T47D (cell line): ENCODE data around the gene ARHGAP9.
"Not testable (repeated sequence)": the region's sequence is repeated elsewhere in the genome, so short reads cannot be mapped to it uniquely, and the experiment has no call there.

ENCODE experiments used
- DNase-seq, 2 experiments: peaks; one replicate each; pipeline versions ENCODE4 v3.0.0 to v3.0.0-alpha.2; 2011 to 2012; ENCODE audit warnings: low read depth in 1 of 2, low spot score in 1 of 2
- JUND ChIP-seq: IDR thresholded peaks from 2 replicates; pipeline ENCODE4 v1.6.1; 2012; ENCODE audit warnings: low read depth
- in situ Hi-C: cut with HindIII; loops from 2 replicates; pipeline ENCODE4 v1.10.0; 2016; ENCODE audit warnings: low sequenced_read_pairs, low pct_unique_long_range_greater_than_20kb

The ARHGAP9 gene

DNA sequence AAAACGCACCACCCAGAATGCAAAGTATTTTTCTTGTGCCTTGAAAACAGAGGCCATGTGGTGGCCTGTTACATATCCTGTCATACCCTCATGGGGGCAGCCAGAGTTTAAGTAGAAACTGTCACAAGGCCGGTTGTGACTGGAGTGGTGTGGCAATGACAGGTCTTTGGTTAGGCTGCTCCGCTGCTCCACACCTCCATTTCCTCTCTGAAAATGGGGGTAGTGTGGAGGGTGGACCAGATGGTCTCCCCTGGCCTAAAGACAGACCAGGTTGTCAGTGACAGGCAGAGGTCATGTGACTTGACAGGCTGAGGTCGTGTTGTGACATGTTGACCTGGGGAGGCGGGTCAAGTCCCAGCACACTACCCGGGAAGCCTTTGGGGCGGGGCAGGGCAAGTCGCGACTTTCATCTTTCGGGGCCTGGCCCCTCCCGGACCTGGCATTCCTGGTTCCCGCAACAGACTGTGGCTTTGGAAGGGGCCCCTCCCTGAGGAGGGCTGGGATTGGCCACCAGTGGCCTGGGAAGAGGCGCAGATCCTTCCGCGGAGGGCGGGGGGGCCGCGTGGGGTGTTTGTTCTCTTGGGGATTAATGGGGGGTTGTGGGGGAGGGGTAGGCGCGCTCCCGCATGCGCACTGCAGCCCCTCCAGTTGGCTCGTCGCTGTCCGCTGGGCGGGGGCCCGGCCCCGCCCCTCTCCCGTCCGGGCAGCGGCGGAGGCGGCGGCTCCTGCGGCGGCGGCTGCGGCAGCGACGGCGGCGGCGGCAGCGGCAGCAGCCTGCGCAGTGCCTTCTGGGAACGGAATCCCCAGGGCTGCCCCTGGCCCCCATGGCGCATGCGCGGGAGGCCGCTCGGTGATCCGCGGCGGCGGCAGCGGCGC is 42.6 kb upstream of the ARHGAP9 start, which contains the start of gene MBD6:
TSS of gene MBD6 (plus strand) at position 814 of the 876 bp plus-strand sequence. CDS start 1,480 bp downstream, outside the sequence.
- in situ Hi-C loops, result no loop called here
- TF ChIP-seq JUND, result no peak
- peak; percentile 95 to 98 for DNase-seq

DNA sequence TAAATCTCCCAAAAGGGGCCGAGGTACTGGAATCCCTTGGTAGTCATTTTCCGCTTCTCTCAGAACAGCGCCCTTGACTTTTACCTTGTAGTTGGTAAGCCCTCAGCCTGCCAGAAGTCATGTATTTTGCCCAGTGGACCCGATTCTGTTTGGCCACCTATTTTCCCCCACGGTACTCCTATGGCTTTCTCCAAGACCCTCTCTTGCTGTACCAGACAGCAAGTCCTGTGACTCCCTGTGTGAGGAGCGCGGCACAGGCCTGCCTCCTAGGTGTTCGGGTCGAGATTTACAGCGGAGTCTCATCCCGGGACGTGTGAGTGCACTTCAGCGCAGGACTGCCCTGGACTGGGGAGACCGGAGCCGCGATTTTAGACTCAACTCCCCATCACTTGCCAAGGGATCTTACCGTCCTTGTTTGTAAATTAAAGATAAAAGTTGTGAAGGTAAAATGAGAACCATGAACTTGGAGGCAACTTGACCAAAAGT is 41.9 kb upstream of the ARHGAP9 start:
- in situ Hi-C loops, result no loop called here
- peak; percentile 58 to 88 for DNase-seq
- no peak for TF ChIP-seq JUND

DNA sequence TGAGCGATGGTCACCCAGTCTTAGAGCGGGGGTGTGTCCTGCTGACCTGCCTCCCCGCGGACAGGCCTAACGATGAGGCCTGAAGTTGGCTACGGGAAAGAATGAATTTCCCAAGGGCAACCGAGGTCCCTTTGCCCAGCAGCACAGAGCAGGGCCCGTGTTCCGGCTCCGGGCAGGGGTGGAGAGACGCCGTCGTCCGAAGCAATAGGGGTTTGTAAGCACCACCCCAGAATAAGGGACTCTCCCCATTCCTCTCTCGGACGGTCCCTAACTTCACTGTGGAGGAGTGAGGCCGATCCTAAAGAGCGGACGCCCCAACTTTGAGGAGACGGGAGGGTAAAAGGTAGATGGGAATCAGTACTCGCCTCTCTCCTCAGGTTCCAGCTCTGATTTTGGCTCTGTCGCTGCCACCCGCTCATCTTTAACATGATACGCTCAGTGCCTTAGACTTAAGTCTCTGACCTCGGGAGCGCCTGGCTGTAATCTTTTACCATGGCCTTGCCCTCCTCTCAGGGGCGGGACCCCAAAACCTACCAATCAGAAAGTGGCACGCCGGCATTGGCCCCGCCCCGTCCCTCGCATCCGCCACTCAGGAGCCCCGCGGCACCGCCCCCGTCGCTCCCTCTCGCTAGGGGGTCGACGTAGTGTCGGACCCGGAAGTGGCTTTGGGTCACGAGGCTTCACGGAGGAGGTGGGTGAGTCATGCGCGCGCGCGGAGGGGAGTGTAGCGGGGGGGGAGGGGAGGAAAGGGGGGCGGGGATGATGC is 40.6 kb upstream of the ARHGAP9 start, which contains the start of gene DDIT3:
TSS of gene DDIT3 (minus strand) at position 462 of the 766 bp plus-strand sequence. CDS start 3,108 bp downstream, outside the sequence.
- peak; percentile 23; the same call in 1 of the 2 replicates for TF ChIP-seq JUND
- in situ Hi-C loops, result no loop called here
- DNase-seq, result peak; percentile 92 to 100

DNA sequence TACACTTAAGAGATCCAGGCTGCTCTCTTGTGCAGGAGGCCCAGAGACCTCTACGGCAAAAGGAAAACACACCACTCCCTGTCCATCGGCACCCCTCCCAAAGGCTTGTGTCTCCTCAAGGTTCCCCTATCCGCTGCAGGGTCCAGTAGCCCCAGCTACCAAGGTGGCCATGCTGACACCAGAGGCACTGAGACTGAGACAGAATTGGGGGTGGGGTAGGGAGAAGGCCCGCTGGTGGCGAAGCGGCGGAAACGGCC is 40.1 kb upstream of the ARHGAP9 start:
- in situ Hi-C loops, result no loop called here
- no peak for DNase-seq
- TF ChIP-seq JUND, result no peak

DNA sequence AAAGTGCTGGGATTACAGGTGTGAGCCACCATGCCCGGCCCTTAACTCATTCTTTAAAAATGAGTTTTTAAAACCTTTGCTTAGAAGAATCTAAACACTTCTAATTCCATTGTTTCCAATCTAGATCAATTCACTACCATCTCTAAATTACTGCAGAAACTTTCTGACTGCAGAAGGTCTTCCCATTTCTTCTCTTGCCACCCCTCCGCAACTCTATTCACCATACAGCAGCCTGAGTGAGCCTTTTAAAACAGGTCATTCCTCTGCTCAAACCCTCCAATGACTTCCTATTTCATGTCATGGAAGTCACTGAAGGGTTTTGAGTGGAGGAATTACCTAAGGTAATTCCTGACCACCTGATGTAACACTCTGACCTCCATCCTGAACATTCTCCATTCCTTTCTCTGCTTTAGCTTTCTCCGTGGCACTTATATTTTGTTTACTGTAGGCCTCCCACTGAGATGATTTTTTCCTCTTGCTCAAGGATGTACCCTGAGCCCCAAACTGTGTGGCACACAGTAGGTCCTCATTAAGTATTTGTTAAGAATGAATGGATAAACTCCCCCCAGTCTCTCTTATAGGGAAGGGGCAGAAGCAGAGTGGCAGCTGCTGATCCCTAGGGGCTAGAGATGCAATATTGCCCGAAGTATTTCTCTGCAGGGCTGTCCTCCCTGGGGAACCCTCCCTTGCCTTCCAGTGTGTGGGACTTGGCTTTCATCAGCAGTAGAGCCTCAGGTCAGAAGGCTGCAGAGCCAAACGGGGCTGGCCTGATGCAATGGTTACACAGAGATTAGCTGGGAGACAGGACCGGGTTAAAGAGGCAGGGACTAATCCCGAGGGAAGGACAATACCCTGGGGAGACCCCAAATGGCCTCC is 39.5 kb upstream of the ARHGAP9 start:
- no peak for TF ChIP-seq JUND
- in situ Hi-C loops, result no loop called here
- DNase-seq, result peak in 1 of 2 experiments; percentile 57

DNA sequence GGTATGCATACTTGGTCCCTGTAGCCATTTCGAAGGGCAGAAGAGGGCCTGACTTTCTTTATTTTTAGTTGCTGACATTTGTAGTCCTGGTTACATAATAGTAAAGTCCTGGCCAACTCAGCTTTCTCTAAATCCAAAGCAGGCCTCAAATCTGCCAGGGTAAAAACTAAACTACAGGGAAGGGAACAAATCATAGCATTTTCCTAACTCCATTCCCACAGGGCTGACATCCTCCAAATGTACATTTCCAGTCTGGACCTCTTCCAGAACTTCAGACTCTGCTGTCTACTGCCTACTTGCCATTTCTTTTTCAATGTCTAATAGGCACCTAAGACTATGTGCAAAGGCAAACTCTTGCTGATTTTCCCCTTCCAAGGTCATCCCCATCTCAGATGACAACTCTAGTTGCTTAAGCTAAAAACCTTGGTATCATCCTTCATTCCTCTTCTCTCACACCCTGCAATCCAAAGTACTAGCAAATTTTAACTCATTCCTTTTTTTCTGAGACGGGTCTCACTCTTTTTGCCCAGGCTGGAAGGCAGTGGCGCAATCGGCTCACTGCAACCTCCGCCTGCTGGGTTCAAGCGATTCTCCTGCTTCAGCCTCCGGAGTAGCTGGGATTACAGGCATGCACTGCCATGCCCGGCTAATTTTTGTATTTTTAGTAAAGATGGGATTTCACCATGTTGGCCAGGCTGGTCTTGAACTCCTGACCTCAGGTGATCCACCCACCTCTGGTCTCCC is 38.7 kb upstream of the ARHGAP9 start:
- in situ Hi-C loops, result no loop called here

DNA sequence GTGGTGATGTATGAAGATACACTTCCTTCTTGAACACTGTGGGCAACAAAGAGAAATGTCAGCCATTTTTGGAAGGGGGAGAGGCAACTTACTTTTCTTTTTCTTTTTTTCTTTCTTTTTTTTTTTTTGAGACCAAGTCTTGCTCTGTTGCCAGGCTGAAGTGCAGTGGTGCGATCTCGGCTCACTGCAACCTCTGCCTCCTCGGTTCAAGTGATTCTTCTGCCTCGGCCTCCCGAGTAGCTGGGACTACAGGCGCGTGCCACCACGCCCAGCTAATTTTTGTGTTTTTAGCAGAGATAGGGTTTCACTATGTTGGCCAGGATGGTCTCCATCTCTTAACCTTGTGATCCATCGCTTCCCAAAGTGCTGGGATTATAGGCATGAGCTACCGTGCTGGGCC is 38.1 kb upstream of the ARHGAP9 start:
- in situ Hi-C loops, DNase-seq: not testable (repeated sequence)

More for the DNA sequence above, 38.7 kb upstream of the ARHGAP9 start:
- DNase-seq, result no peak
- no peak for TF ChIP-seq JUND

DNA sequence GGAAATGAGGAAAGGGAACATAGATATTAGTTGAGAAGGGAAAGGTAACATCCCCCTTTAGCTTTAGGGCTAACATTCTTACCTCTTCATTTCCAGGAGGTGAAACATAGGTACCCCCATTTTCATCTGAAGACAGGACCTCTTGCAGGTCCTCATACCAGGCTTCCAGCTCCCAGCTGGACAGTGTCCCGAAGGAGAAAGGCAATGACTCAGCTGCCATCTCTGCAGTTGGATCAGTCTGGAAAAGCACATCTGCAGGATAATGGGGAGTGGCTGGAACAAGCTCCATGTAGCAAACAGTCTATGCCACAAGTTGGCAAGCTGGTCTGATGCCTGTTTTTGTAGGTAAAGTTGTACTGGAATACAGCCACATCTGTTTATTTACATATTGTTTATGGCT is 37.5 kb upstream of the ARHGAP9 start:
- in situ Hi-C loops, result no loop called here
- no peak for TF ChIP-seq JUND
- no peak for DNase-seq

DNA sequence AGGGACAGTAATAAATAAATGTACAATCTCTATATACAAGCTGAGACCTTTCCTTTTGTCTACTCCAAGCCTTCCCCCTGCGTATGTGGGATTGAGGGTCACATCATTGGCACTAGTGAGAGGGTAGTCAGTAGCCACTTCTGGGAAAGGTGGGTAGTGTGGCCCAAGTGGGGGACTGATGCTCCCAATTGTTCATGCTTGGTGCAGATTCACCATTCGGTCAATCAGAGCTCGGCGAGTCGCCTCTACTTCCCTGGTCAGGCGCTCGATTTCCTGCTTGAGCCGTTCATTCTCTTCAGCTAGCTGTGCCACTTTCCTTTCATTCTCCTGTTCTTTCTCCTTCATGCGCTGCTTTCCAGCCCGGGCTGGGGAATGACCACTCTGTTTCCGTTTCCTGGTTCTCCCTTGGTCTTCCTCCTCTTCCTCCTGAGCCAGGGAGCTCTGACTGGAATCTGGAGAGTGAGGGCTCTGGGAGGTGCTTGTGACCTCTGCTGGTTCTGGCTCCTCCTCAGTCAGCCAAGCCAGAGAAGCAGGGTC is 37.0 kb upstream of the ARHGAP9 start:
- DNase-seq, result no peak
- no peak for TF ChIP-seq JUND
- in situ Hi-C loops, result no loop called here

DNA sequence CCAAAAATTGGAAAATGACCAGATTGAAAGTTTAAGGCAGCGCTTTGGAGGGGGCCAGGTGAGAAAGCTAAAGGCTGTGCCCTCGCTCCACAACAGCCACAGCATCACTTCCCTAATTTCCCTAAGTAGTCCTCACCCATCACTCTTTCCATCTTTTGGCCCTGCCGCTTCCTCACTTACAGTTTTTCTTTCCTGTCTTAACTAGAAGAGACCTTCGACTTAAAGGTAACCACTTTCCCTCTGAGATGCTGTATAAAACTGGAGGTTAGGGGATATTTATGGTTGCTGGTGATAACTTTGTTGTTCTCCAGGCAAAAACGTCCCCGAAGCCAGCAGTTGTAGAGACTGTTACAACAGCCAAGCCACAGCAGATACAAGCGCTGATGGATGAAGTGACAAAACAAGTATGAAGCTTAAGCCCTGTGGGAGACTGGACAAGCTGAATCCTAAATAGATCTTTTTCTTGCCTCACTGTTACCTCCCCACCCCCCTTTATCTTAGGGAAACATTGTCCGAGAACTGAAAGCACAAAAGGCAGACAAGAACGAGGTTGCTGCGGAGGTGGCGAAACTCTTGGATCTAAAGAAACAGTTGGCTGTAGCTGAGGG is 36.4 kb upstream of the ARHGAP9 start:
- DNase-seq, result no peak
- in situ Hi-C loops, result no loop called here
- TF ChIP-seq JUND, result no peak

DNA sequence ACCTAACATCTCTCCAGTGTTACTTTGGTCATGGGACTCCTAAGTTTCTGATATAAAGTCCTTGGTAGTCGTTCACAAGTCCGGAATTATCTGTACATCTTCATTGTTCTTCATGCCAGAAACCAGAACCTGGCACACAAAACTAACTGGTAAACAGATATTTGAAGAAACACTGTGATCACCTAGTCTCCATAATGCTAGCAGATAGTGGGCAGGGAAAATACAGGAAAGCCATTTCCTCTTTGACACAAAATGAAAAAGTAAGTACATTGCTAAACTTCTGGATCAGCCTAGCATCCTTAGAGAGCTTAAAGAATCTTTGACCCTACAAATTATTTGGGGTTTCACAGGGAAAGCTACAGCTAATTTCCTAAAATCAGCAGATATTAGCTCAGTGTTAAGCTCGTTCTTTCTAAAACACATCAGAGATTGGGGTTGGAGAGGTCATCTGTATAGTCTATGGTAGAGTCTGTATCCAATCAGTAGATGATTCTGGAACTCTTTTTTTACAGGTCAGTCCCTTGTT is 35.8 kb upstream of the ARHGAP9 start:
- DNase-seq, result no peak
- TF ChIP-seq JUND, result no peak
- in situ Hi-C loops, result no loop called here
